ENCODE measurements around the gene PTOV1.
A peak's percentile ranks its signal among the peaks of the same experiment; 100 is the strongest.

PTOV1 gene

DNA sequence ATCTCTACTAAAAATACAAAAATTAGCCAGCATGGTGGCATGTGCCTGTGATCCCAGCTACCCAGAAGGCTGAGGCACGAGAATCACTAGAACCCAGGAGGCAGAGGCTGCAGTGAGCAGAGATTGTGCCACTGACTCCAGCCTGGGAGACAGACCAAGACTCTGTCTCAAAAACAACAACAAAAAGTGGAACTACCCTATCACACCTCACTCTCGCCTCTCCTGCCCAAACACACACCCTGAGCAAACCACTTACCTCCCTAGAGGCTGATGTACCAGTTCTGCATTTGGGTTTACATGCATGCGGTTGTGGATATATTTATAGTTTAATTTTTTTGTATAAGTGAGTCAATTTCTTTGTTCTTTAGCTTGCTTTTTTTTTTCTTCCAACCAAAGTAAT is 7.7 kb upstream of the PTOV1 start:
- DNase-seq, result no peak

DNA sequence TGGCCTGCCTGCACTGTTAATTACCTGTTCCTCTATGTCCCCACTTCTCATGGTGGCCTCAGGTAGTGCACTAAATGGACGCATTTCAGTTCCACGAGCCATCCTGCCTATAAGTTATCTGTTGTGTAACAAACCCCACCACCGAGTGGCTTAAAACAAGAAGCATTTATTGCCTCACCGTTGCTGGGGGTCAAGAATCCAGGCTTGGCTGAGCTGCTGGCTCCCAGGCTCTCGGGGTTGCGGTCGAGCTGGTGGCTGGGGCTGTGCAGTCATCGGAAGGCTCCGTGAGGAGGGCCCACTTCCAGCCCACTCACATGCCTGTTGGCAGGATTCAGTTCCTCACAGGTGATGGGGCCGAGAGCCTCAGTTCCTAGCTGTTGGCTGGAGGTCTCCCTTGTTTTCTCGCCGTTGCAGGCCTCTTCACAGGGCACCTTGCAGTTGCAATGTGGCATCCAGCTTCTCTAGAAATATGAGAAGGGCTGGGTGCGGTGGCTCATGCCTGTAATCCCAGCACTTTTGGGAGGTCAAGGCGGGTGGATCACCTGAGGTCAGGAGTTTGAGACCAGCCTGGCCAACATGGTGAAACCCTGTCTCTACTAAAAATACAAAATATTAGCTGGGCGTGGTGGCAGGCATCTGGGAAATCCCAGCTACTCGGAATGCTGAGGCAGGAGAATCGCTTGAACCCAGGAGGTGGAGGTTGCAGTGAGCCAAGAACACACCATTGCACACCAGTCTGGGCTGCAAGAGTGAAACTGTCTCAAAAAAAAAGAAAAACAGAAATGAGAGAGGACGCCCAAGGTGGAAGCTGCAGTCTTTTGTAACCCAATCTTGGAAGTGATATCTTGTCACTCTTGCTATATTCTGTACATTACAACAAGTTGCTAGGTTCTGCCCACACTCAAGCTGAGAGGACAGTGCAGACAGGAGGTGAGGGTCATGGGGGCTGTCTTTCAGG is 6.5 kb upstream of the PTOV1 start:
- DNase-seq, result no peak

DNA sequence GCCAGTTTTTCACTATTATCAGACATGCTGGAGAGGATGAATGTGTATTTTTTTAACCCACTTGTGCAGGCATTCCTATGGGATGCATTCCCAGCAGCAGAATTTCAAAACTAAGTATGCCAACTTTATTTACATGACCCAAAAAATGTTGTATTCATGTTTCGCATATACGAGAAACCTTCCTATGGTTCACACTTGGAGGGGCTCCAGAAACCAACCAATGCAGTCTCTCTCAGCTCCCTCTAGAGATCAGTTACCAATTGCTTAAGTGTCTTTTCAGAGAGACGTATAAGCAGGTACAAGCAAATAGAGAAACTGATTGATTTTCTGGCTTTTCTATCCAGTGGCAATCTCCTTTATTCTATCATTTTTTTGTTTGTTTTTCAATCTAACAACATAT is 5.5 kb upstream of the PTOV1 start:
- DNase-seq, result peak in 1 of 58 donors; percentile 7

DNA sequence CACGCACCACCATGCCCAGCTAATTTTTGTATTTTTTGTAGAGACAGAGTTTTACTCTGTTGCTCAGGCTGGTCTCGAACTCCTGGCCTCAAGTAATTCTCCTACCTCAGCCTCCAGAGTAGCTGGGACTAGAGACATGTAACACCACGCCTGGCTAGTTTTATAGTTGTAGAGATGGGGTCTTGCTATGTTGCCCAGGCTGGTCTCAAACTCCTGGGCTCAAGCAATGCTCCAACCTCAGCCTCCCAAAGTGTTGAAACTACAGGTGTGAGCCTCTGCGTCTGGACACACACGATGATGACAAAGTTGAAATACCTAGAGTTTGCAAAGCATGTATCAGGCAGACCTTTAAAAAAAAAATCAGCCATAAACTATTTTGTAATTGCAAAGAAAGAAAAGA is 4.6 kb upstream of the PTOV1 start:
- DNase-seq, result no peak

DNA sequence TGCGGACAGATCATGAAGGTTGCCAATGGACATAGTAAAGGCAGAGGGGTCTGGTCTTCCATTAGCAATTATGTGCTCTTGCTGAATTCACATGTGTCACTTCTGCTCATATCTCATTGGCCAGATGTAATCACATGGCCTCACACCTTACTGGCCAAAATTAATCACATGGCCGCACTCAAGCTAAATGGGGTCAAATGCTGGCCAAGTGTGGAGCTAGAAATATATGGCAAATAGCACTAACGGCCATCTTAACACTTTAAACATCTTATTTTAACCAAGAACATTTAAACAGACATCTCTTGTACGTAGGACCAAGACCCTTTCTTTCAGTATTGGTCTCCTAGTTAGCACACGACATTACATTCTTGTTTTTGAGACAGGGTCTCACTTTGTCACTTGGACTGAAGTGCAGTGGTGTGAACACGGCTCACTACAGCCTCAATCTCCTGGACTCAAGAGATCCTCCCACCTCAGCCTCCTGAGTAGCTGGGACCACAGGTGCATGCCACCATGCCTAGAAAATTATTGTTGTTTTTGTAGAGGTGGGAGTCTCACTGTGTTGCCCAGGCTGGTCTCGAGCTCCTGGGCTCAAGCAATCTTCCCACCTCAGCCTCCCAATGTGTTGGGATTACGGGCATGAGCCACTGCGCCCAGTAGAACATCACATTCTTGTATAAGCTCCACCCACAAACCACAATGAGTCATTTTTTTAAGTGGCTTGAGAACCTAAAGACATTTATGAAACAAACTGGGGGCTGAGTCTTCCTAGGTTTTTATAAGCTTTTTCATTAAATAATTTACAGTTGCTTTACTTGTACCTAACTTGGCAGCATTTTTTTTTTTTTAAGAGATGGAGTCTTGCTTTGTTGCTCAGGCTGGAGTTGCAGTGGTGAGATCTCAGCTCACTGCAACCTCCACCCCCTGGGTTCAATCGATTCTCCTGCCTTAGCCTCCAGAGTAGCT is 2.9 kb upstream of the PTOV1 start:
- DNase-seq, result no peak

DNA sequence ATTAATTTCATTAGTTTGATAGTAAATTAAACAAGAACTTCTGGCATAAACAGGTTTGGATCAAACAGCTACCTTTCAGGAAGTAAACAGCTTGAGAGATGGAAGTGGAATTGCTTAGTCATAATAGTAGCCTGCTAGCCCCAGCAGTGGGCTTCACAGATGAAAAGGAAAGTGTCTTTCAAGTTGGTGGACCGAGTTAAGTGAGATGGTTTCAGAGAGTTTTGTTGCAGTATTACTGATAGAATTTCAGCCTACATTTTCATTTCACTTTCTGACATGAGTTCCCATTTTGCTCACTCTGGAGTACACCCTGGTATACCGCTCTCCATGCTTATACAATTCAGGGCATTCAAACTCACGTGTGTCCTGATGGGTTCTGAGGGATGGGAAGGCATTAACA is 2.0 kb upstream of the PTOV1 start:
- no peak for DNase-seq

DNA sequence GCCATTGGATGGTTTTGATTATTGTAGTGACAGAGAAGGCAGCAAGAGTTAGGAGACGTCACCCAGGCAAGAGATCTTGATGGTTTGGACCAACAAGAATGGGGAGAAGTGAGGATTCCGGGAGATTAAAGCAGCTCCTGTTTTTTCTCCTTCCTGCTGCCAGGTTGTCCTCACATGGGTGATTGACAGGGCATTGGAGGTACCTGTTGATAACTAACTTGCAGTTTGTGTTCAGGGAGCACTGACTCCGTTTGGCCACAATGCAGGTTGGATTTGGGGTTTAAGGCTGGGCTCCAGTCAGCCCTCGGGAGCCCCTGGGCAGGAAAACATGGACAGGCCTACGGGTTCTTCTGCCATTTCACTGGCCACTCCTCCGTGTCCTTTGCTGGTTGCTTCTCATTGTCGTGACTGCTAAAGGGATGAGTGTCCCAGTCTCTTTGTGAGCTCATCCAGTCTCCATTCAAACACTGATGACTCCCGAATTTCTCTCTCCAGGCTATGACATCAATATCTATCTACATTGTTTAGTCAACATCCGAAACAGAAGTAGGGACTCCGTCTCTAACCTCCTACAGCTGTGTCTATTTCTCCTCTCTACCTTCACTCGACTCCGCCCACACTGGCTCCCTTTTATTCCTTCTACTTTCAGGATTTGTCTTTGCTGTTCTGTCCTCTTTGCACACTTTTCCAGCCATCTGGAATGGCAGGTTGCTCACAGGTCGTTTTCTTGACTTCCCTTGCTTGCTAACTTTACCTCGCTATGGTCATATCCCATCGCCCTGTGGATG is 1.3 kb upstream of the PTOV1 start:
- DNase-seq, result no peak

DNA sequence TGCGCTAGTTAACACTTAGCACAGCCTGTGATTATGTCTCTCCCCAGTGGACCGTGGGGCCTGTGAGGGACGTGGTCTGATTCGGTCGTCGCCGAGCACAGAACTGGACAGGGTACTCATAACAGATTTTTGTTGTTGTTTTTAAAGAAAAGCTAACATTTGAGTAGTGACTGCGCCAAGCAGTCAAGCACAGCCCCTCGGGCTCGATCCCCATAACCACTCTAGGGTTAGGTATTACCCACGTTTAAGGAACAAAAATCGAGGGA is 805 bp upstream of the PTOV1 start:
- DNase-seq, result peak in 1 of 58 donors; percentile 65

DNA sequence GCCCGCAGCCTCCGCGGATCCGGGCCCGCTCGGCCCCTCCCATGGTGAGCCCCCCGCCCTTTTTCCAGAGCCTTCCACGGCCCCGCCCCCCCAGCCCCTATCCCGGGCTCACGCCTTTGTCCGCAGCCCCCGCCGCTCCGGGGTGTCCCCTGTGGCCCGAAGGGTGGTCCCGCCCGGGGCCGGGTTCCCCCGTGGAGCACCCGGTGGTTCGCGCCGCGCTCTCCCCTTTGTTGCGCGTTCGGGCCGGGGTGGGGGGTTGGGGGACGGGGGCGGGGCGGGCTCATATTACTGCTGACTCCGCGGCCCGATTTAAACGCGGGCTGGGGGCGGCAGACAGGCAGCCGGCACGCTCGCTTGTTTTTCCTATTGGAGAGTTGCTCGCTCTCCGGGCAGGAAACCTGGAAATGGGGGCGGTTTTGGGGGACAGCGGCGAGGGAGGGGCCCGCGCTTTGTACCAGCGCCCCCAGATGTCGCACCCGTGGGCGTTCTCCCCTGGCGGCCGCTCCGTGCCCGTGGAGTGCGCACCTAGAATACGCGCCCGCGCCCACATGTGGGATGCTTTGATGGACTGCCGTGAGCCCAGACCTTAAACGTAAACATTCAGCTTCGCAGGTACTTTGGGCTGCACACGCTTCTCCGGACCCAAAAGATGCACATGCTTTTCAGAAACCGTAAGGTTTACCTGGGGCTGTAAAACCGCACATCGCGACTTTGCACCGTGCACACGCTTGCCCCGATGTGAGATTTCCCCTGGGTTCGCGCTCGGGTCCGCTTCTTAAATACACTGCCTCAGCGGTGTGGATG is 699 bp downstream of the PTOV1 start:
- peak in 13 of 58 donors; percentile 11 to 70 (median 40) for DNase-seq

DNA sequence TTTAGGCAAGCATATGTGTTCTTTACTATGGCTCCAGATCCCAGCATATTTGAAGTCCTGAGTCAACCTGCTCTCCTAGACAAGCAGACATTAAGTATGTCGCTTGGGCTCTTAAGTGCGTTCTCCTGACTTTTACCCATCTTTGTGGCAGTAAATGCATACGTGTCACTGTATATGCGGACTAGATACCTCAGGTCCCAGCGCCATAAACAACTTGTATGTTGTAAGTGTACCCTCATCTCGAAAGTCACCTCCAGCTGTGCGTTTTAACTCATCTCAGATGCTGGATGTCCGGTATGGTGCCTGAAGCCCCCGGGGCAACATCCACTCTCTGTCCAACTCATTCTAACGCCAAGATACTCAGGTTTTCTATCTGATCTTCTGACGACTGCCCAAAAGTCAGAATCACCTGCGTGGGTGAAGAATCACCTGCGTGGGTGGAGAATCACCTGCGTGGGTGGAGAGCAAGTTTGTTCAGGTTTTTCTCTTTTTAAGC is 1.7 kb downstream of the PTOV1 start:
- no peak for DNase-seq

DNA sequence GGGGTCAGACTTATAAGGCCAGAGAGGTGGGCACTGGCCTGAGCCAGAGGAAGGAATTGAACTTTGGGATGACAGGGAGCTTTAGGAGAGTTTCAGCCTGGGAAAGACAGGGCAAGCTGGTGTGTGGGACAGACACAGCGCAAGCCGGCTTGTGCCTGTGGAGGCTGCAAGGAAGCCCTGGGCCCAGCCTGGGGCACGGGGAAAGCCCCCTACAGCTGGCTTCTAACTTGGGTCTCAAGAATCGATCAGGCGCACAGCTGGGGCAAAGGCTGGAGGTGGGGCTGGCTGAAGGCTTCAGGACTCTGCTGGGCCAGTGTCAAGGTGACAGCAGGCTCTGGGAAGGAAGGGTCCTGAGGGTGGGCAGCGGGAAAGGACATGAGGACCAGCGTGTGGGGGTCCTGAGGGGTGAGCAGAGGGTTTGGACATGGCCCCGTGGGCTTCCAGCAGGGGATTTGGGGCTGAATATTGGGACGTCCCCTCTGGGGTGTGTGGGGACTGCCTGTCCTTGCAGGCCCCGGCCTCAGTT is 3.0 kb downstream of the PTOV1 start:
- DNase-seq, result no peak

DNA sequence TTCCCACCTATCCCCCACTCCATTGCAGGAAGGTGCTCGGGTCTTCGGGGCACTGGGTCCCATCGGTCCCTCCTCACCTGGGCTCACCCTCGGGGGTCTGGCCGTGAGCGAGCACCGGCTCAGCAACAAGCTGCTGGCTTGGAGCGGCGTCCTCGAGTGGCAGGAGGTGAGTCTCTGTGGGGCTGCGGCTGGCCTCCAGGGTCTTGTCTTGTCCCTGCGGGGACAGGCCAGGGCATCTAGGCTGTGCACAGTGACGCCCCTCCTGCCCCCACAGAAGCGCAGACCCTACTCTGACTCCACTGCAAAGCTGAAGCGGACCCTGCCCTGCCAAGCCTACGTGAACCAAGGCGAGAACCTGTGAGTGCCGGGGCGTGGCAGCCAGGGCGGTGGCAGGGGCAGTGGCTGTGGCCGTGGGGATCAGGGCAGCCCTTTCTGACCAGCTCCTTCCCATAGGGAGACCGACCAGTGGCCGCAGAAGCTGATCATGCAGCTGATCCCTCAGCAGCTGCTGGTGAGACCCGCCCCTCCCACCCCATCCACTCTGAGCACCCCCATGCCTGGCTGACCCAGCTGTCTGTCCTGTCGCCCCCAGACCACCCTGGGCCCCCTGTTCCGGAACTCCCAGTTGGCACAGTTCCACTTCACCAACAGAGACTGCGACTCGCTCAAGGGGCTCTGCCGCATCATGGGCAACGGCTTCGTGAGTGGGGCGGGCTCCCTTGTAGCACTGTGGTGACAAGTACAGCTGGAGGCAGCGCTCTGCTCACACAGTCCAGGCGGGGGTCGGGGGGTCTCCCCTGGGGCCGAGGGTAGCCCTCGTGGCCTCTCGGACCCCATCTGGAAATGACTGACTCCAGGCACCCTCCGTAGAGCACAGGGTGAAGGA is 3.7 kb downstream of the PTOV1 start:
- no peak for DNase-seq

DNA sequence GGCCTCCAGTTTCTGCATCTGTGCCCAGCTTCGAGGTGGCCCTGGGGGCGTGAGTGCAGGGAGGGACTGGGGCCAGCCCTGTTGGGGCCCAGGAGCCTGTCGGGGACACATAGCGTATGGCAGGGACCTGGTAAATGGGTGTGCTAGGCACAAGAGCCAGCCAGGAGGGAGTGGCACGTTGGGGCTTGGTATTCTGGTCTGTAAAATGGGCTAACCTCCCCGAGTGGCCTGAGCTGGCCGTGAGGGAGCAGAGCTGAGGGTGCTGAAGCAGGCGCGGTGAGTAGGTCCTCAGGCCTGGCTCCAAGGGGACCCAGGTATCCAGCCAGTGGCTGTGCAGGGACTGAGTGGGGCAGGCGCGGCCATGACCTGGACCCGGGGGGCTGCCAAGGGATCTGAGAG is 4.3 kb downstream of the PTOV1 start:
- no peak for DNase-seq

DNA sequence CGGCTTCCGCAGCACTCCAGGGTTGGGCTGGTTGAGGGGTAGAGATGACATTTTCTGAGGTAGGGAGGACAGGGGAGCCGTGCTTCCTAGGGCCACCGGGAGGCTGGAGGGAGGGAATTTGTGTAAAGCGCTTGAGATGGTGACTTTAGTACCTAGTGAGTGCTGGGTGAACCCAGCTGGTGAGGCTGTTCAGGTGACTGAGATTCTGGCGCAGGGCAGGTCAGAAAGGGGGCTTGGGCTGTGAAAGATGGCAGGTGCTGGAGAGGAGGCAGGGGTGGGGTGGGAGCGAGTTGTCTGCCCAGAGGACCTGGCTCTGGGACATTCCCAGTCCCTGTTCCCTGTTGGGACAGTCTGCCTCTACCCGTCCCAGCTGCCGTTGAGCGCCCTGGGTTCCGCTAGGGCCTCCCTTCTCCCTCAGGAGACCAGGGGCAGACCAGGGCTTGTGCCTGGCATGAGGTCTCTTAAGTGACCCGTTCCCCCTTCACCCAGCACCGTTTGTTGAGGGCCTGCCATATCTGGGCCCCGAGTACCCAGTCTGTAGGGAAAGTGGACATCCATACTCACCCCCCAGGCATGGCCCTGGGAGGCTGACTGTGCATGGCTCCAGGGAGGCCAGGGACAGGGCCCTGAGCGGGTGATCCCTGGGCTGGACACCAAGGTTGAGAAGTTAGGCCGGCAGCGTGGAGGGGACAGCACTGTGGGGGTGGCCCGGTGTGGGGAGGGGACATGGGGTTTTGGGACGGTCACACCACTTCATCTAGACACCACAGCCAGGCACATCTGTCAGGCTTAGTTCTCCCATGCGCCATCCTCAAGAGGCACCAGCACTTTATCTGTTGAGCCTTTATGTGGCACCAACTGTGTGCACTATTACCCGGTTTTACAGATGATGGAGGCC is 5.0 kb downstream of the PTOV1 start:
- no peak for DNase-seq

DNA sequence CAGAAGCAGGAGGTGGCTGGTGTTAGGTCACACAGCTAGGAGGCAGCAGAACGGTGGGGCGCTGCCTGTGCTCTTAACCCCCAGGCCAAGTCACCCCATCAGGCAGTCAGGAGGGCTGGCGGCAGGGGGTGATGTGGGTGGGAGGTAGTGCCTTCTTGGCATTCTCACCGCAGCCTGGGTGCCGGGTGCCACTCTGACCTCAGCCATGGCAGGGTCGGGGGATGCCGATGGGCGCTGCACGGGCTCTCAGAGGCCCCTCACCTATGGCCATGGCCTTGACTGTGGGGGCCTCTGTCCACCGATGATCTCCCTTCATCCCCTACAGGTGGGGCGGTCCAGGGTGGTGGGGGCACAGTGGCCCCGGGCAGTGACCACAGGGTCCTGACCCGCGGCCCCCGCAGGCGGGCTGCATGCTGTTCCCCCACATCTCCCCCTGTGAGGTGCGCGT is 5.6 kb downstream of the PTOV1 start:
- DNase-seq, result no peak

DNA sequence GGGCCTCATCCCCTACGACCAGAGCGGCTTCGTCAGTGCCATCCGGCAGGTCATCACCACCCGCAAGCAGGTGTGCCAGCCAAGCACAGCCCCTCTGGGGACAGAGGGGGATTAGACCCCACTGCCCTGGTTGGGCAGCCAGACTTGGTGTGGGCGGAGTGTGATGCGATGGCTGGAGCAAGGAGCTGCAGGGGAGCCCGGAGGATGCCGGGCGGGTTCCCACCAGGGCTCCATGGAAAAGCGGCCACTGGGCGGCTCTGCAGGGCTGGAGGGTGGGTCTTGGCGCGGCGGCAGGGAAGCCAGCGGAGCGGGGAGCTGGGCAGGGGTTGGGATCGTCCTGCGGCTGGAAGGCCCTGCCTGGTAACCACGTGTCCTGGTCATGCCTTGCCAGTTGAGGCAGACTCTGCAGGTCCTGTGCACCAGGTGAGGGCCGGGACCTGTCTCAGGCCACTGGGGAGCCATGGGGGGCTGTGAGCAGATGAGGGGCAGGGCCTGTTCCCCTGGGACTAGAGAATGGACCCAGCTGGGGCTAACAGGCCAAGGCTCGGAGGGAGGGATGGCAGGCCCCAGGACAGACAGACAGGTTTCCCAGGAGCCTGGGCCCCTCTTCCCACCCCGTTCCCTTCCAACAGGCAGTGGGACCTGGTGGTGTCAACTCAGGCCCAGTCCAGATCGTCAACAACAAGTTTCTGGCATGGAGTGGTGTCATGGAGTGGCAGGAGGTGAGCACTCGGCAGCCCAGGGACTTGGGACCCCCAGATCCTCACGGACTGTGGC is 6.3 kb downstream of the PTOV1 start:
- no peak for DNase-seq

DNA sequence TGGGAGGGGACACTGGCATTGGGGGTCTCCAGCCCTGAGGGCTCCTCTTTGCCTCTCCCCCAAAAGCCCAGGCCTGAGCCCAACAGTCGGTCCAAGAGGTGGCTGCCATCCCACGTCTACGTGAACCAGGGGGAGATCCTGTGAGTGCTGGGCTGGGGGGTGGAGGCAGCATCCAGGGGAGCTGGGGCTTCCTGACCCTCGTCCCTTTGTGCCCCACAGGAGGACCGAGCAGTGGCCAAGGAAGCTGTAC is 6.8 kb downstream of the PTOV1 start:
- no peak for DNase-seq

All from anterior cingulate cortex (tissue), 58 donors.